GM19395 (cell line): Measurements from ENCODE around the gene DCAF7.
A peak's percentile ranks its signal among the peaks of the same experiment; 100 is the strongest.

Source experiments
- ATAC-seq: cut with Tn5 transposase; IDR thresholded peaks from one replicate; pipeline ENCODE4 v1.9.1; 2021; ENCODE audit warnings: mild to moderate bottlenecking, moderate library complexity; ENCODE audit not compliant: unreplicated experiment

Gene DCAF7

GRCh38 chr17:63543822-63544420 is 6.4 kb upstream of the DCAF7 start:
- ATAC-seq, result no peak

GRCh38 chr17:63544467-63545301 is 5.6 kb upstream of the DCAF7 start:
- ATAC-seq, result no peak

GRCh38 chr17:63546308-63547082 is 3.8 kb upstream of the DCAF7 start:
- no peak for ATAC-seq

- ATAC-seq, result no peak
Measured at GRCh38 chr17:63547083-63547523, 3.2 kb upstream of the DCAF7 start.

GRCh38 chr17:63549289-63549945 is 860 bp upstream of the DCAF7 start:
- peak; percentile 34 for ATAC-seq

- ATAC-seq, result peak; percentile 5
Measured at GRCh38 chr17:63550817-63551639, 751 bp downstream of the DCAF7 start.

GRCh38 chr17:63552211-63552610 is 1.9 kb downstream of the DCAF7 start:
- no peak for ATAC-seq

- no peak for ATAC-seq
Measured at GRCh38 chr17:63555500-63556156, 5.4 kb downstream of the DCAF7 start.

GRCh38 chr17:63557416-63557815 is 7.1 kb downstream of the DCAF7 start:
- no peak for ATAC-seq

- ATAC-seq, result no peak
Measured at GRCh38 chr17:63558441-63558840, 8.2 kb downstream of the DCAF7 start.

GRCh38 chr17:63561819-63562218 is 11.5 kb downstream of the DCAF7 start:
- ATAC-seq, result no peak

- no peak for ATAC-seq
Measured at GRCh38 chr17:63563339-63563738, 13.1 kb downstream of the DCAF7 start.

- no peak for ATAC-seq
Measured at GRCh38 chr17:63564562-63564961, 14.3 kb downstream of the DCAF7 start.

GRCh38 chr17:63567229-63567628 is 17.0 kb downstream of the DCAF7 start:
- ATAC-seq, result no peak

- no peak for ATAC-seq
Measured at GRCh38 chr17:63568563-63568962, 18.3 kb downstream of the DCAF7 start.

GRCh38 chr17:63571632-63572310 is 21.5 kb downstream of the DCAF7 start:
- no peak for ATAC-seq

GRCh38 chr17:63573634-63574033 is 23.4 kb downstream of the DCAF7 start:
- no peak for ATAC-seq

GRCh38 chr17:63578027-63578768 is 27.9 kb downstream of the DCAF7 start:
- ATAC-seq, result no peak

- no peak for ATAC-seq
Measured at GRCh38 chr17:63578769-63579111, 28.5 kb downstream of the DCAF7 start.
